ENCODE data around the gene SPG7. TPM values are rescaled to one million over a fixed set of nuclear protein-coding genes. Genes with fewer than 3 reads are reported as not detected.

SPG7 gene
- total and polyA plus RNA-seq, 3 experiments from 2014 or later: 48.2 to 79.5 (median 77.4) TPM

DNA sequence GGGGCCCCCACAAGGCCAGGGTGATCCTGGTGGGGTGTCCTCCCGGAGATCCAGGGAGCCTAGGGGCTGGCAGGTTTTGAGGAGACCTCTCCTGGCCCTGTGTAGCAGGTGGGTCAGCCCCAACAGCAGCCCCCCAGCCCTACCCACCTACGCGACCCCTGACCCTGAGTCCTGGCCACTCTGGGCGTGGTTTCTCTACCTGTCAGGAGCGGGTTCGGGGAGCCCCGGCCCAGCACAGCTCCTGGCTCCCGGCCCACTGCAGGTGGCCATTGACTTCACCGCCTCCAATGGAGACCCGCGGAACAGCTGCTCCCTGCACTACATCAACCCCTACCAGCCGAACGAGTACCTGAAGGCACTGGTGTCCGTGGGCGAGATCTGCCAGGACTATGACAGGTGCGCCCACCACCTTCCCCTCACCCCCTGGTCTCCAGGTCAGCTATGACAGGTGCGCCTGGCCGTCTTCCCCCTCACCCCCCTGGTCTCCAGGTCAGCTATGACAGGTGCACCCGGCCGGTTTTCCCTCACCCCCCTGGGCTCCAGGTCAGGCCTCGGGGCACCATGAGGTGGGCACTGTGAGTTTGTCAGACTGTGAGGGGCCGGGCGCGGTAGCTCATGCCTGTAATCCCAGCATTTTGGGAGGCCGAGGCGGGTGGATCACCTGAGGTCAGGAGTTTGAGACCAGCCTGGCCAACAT, 80.4 kb downstream of the SPG7 start:
- Histone ChIP-seq H3K4me1 (ENCODE audit: insufficient read depth, low read length) (peaks cover 2% of the 10 kb centered on the region), H3K4me3 (ENCODE audit: low read length) (no peak overlapping the region), H3K9me3 (ENCODE audit: low read length) (no peaks in the 10 kb centered on the region), H3K27me3 (ENCODE audit: insufficient read depth, low read length, poor library complexity, severe bottlenecking) (no peaks in the 10 kb centered on the region), H3K27ac (ENCODE audit: low read depth, low read length) (no peak overlapping the region), H3K36me3 (ENCODE audit: insufficient read depth, low read length) (no peaks in the 10 kb centered on the region)
- H3K9me3 Mint-ChIP-seq: no peaks in the 10 kb centered on the region
- CTCF ChIA-PET: no interaction called here
- no peak for DNase-seq
- H3K36me3 Mint-ChIP-seq: no peaks in the 10 kb centered on the region
- no peak overlapping the region for H3K4me3 Mint-ChIP-seq
- POLR2A ChIA-PET: no interaction called here
- no peak overlapping the region for H3K27ac Mint-ChIP-seq
- H3K27me3 Mint-ChIP-seq: no peaks in the 10 kb centered on the region
- peaks cover 3 to 7% (median 3%) of the 10 kb centered on the region in 3 donors for H3K4me1 Mint-ChIP-seq

DNA sequence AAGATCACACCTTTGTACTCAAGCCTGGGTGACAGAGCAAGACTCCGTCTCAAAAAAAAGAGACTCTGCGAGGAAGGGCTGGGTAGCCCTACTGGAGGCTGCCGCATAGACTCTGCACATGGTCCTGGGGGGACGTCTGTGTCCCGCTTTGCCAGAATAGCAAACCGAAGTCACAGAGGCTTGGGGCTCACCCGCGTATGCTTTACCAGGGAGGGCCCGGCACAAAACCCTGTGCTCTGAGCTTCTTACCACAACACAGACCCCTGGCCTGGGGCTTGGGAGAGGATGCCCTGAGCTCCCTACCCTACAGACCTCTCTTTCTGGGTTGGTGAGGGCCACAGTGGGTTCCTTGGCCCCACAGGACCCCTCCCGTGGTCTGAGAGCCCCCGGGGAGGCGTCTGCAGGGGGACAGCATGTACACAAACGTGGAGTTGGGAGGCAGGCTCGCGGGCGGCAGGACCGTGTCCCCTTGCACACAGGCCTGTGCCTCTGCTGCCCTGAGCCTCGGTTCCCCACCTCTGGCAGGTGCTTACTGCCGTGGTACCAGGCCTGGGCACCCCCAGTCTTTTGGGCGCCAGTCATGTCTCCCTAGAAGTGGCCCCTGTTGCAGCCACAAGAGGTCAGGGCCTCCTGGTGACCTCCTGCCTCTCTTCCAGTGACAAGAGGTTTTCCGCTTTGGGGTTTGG, 81.2 kb downstream of the SPG7 start:
- Histone ChIP-seq H3K4me3 (ENCODE audit: low read length) (no peak overlapping the region), H3K36me3 (ENCODE audit: insufficient read depth, low read length) (no peaks in the 10 kb centered on the region), H3K4me1 (ENCODE audit: insufficient read depth, low read length) (peaks cover 10% of the 10 kb centered on the region), H3K9me3 (ENCODE audit: low read length) (no peaks in the 10 kb centered on the region), H3K27me3 (ENCODE audit: insufficient read depth, low read length, poor library complexity, severe bottlenecking) (no peaks in the 10 kb centered on the region), H3K27ac (ENCODE audit: low read depth, low read length) (no peak overlapping the region)
- H3K36me3 Mint-ChIP-seq: no peaks in the 10 kb centered on the region
- no peak for DNase-seq
- no peaks in the 10 kb centered on the region for H3K27me3 Mint-ChIP-seq
- ChIA-PET POLR2A (no interaction called here), CTCF (no interaction called here)
- no peak overlapping the region for H3K4me3 Mint-ChIP-seq
- H3K27ac Mint-ChIP-seq: no peak overlapping the region
- H3K9me3 Mint-ChIP-seq: no peaks in the 10 kb centered on the region
- peaks cover 10 to 15% (median 11%) of the 10 kb centered on the region in 3 donors for H3K4me1 Mint-ChIP-seq

DNA sequence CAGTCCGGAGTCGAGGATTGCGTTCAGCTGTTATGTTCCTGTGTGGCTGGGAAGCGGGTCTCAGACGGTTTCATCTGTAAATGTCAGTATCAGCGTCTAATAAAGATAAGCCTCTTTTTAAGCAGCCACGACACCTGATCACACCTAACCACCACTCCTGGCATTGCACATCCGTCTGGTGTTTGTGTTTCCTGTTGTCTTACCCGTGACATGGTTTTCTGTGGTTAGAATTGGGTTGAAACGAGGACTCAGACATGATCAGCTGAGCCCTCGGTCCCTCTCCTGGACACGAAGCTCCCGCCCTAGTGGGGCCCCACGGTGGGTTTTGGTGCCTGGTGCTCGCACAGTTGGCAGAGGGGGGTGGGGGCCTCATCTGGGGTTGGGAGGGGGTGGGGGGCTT, 85.6 kb downstream of the SPG7 start:
- peak; percentile 32 to 82 (median 53) for DNase-seq
- peak overlapping the region; percentile 66 to 94 (median 88) for H3K27ac Mint-ChIP-seq

DNA sequence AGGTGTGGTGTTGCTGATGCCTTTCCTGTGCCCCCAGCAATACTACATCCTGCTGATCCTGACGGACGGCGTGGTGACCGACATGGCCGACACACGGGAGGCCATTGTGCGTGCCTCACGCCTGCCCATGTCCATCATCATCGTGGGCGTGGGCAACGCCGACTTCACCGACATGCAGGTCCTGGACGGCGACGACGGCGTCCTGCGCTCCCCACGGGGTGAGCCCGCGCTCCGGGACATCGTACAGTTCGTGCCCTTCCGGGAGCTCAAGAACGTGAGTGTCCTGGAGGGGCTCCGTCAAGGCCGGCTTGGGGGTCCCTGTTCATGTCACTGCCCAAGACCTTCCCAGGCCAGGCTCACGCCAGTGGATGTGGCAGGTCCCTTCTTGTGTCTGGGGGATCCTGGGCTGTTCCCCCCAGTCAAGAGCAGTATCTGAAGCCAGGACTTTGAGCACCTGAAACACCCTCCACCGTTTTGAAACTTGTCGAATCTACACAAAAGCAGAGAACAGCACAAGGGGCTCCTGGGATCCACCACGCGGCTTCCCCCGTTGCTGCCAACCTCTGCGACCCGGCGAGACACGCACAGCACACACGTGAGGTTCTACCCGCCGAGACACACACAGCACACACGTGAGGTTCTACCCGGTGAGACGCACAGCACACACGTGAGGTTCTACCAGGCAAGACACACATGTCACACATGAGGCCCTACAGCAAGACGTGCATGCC, 87.3 kb downstream of the SPG7 start:
- Histone ChIP-seq H3K9me3 (ENCODE audit: low read length) (no peaks in the 10 kb centered on the region), H3K4me3 (ENCODE audit: low read length) (no peak overlapping the region), H3K4me1 (ENCODE audit: insufficient read depth, low read length) (peaks cover 11% of the 10 kb centered on the region), H3K27me3 (ENCODE audit: insufficient read depth, low read length, poor library complexity, severe bottlenecking) (no peaks in the 10 kb centered on the region), H3K36me3 (ENCODE audit: insufficient read depth, low read length) (no peaks in the 10 kb centered on the region), H3K27ac (ENCODE audit: low read depth, low read length) (no peak overlapping the region)
- CTCF ChIA-PET: no interaction called here
- peak overlapping the region in 7 of 8 donors; percentile 26 to 90 (median 54) for H3K27ac Mint-ChIP-seq
- no peaks in the 10 kb centered on the region for H3K27me3 Mint-ChIP-seq
- POLR2A ChIA-PET: no interaction called here
- H3K36me3 Mint-ChIP-seq: no peaks in the 10 kb centered on the region
- DNase-seq: no peak
- H3K9me3 Mint-ChIP-seq: no peaks in the 10 kb centered on the region
- peak overlapping the region in 1 of 7 donors; percentile 23 for H3K4me3 Mint-ChIP-seq
- H3K4me1 Mint-ChIP-seq: peaks cover 18 to 38% (median 21%) of the 10 kb centered on the region in 3 donors

More for the DNA sequence above, 85.6 kb downstream of the SPG7 start:
- peaks cover 11 to 23% (median 17%) of the 10 kb centered on the region in 3 donors for H3K4me1 Mint-ChIP-seq
- CTCF ChIA-PET: interaction anchor here (1.2 kb wide), 1 partner anchor 32 kb away, joined by 4 read pairs; no protein-coding TSS in a partner anchor
- no peaks in the 10 kb centered on the region for H3K9me3 ChIP-seq (ENCODE audit: low read length)
- no peak overlapping the region for H3K27ac ChIP-seq (ENCODE audit: low read depth, low read length)
- no peaks in the 10 kb centered on the region for H3K36me3 Mint-ChIP-seq
- H3K4me1 ChIP-seq (ENCODE audit: insufficient read depth, low read length): peaks cover 11% of the 10 kb centered on the region
- no peaks in the 10 kb centered on the region for H3K27me3 ChIP-seq (ENCODE audit: insufficient read depth, low read length, poor library complexity, severe bottlenecking)
- H3K4me3 ChIP-seq (ENCODE audit: low read length): peak overlapping the region; percentile 40
- peak overlapping the region; percentile 2 to 81 (median 76) for H3K4me3 Mint-ChIP-seq
- H3K9me3 Mint-ChIP-seq: no peaks in the 10 kb centered on the region
- POLR2A ChIA-PET: interaction anchor here (0.7 kb wide), 1 partner anchor 50 kb away, joined by 3 read pairs; no protein-coding TSS in a partner anchor
- no peaks in the 10 kb centered on the region for H3K36me3 ChIP-seq (ENCODE audit: insufficient read depth, low read length)
- H3K27me3 Mint-ChIP-seq: no peaks in the 10 kb centered on the region

DNA sequence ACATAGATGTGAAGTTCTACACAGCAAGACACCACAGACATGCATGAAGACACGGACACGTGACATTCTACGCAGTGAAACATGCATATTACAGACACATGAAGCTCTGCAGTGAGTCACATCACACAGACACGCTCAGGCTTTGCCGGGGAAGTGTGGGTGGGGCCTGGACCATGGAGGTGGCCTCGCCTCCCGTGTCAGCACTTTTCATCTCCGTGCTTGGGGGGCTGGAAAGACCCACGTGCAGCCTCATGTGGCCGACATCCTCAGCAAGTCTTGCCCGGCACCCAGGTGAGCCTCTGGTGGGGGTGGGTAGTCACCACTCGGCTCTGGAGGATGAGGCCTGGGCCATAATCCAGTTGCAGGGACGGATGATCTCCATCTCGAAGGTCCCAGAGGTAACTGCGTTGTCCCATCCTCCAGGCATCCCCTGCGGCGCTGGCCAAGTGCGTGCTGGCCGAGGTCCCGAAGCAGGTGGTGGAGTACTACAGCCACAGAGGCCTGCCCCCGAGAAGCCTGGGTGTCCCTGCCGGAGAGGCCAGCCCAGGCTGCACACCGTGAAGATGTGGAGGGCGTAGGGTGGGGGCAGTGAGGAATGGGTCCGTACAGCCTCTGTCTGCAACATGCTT, 88.0 kb downstream of the SPG7 start:
- no peak overlapping the region for H3K4me3 Mint-ChIP-seq
- Histone ChIP-seq H3K4me1 (ENCODE audit: insufficient read depth, low read length) (peaks cover 11% of the 10 kb centered on the region), H3K27ac (ENCODE audit: low read depth, low read length) (no peak overlapping the region), H3K27me3 (ENCODE audit: insufficient read depth, low read length, poor library complexity, severe bottlenecking) (no peaks in the 10 kb centered on the region), H3K36me3 (ENCODE audit: insufficient read depth, low read length) (no peaks in the 10 kb centered on the region), H3K9me3 (ENCODE audit: low read length) (no peaks in the 10 kb centered on the region), H3K4me3 (ENCODE audit: low read length) (no peak overlapping the region)
- H3K9me3 Mint-ChIP-seq: no peaks in the 10 kb centered on the region
- ChIA-PET POLR2A (no interaction called here), CTCF (no interaction called here)
- no peaks in the 10 kb centered on the region for H3K36me3 Mint-ChIP-seq
- peaks cover 18 to 43% (median 21%) of the 10 kb centered on the region in 3 donors for H3K4me1 Mint-ChIP-seq
- no peaks in the 10 kb centered on the region for H3K27me3 Mint-ChIP-seq
- peak overlapping the region in 7 of 8 donors; percentile 26 to 90 (median 54) for H3K27ac Mint-ChIP-seq
- DNase-seq: no peak

DNA sequence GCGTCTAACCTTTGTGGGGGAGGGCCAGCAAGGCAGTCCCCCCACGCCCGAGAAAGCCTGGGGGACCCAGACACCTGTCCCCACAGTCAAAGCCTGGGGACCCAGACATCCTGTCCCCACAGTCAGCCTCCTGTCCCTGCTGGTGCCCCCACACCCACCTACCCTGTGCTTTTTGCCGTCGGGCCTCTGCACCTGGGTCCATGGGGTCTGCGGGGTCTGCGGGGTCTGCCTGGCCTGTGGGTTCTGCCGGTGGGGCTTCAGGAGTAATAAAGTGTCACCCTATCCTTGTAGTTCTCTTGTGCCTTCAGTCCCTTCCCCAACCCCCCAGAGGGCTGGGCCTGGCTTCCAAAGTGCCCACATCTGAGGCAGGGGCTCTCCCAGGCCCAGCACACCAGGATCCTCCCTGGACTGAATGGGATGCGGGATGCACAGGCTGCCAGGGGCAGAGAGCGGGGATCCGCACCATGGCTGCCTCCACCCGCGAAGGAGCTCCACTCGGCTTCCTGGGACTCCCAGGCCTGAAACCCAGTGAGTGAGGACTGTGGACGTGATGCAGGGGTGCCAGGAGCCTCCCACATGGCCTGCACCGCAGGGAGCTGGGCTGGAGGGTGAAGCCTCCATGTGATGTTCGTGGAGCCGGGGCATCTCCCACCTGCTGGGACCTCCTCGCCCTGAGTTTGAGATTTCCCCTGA, 88.9 kb downstream of the SPG7 start:
- POLR2A ChIA-PET: interaction anchor here (1.0 kb wide), 1 partner anchor 276 kb away, joined by 3 read pairs; the partner anchor contains the start of gene TCF25
- H3K27ac ChIP-seq (ENCODE audit: low read depth, low read length): no peak overlapping the region
- peaks cover 14% of the 10 kb centered on the region for H3K4me1 ChIP-seq (ENCODE audit: insufficient read depth, low read length)
- H3K9me3 Mint-ChIP-seq: no peaks in the 10 kb centered on the region
- H3K4me1 Mint-ChIP-seq: peaks cover 20 to 44% (median 23%) of the 10 kb centered on the region in 3 donors
- H3K27ac Mint-ChIP-seq: peak overlapping the region in 3 of 8 donors; percentile 2 to 32 (median 14)
- H3K9me3 ChIP-seq (ENCODE audit: low read length): no peaks in the 10 kb centered on the region
- no peaks in the 10 kb centered on the region for H3K27me3 Mint-ChIP-seq
- DNase-seq: no peak
- CTCF ChIA-PET: no interaction called here
- no peaks in the 10 kb centered on the region for H3K36me3 ChIP-seq (ENCODE audit: insufficient read depth, low read length)
- H3K4me3 ChIP-seq (ENCODE audit: low read length): no peak overlapping the region
- H3K27me3 ChIP-seq (ENCODE audit: insufficient read depth, low read length, poor library complexity, severe bottlenecking): no peaks in the 10 kb centered on the region
- no peak overlapping the region for H3K4me3 Mint-ChIP-seq
- no peaks in the 10 kb centered on the region for H3K36me3 Mint-ChIP-seq

DNA sequence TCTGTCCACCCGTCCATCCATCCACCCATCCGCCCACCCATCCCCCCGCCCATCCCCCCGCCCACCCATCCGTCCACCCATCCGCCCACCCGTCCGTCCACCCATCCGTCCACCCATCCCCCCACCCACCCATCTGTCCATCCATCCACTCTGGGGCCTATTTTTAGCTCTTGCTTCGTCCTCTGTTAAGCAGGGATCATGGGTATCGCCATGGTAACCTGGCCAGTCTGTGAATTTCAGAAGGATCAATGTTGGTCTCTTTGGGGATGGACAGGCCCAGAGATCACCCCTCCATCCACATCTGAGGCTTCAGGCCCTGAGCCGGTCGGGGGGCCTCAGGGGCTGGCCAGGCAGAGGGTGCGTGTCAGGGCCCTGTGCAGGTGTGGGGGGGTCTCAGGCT, 90.0 kb downstream of the SPG7 start:
- H3K27me3 Mint-ChIP-seq: peaks cover 0 to 3% of the 10 kb centered on the region in 2 donors
- no peak overlapping the region for H3K4me3 Mint-ChIP-seq
- peaks cover 29 to 52% (median 34%) of the 10 kb centered on the region in 3 donors for H3K4me1 Mint-ChIP-seq
- peaks cover 22% of the 10 kb centered on the region for H3K4me1 ChIP-seq (ENCODE audit: insufficient read depth, low read length)
- ChIA-PET POLR2A (no interaction called here), CTCF (no interaction called here)
- no peaks in the 10 kb centered on the region for H3K36me3 Mint-ChIP-seq
- H3K4me3 ChIP-seq (ENCODE audit: low read length): no peak overlapping the region
- no peaks in the 10 kb centered on the region for H3K9me3 ChIP-seq (ENCODE audit: low read length)
- no peaks in the 10 kb centered on the region for H3K9me3 Mint-ChIP-seq
- H3K36me3 ChIP-seq (ENCODE audit: insufficient read depth, low read length): no peaks in the 10 kb centered on the region
- H3K27ac Mint-ChIP-seq: no peak overlapping the region
- no peak overlapping the region for H3K27ac ChIP-seq (ENCODE audit: low read depth, low read length)
- DNase-seq: no peak
- H3K27me3 ChIP-seq (ENCODE audit: insufficient read depth, low read length, poor library complexity, severe bottlenecking): no peaks in the 10 kb centered on the region
